Body of pancreas (tissue), 4 donors: Measurements from ENCODE around the gene KCNAB1. TPM values are rescaled to one million over a fixed set of nuclear protein-coding genes. Genes with fewer than 3 reads are reported as not detected.

Source experiments
- ATAC-seq: fragments of 150-250 bp; one replicate; pipeline ENCODE4 v1.9.1; 2016
- DNase-seq, 4 donors: peaks; one replicate each; pipeline ENCODE4 v3.0.0-alpha.2; 2019
- H3K27ac ChIP-seq, 4 donors: fragments of 200-600 bp; sonication (generic); 1 replicate in 3 of 4; 2 replicates in 1 of 4; pipeline versions ENCODE4 v1.5.1 to v1.6.1; 2016 to 2019; ENCODE audit warnings: mild to moderate bottlenecking in 1 of 4, mixed read lengths in 1 of 4, moderate library complexity in 1 of 4
- H3K27me3 ChIP-seq, 2 donors: fragments of 200-600 bp; sonication (generic); one replicate each; pipeline ENCODE4 v1.6.0; 2016; ENCODE audit warnings: mild to moderate bottlenecking in 1 of 2
- H3K36me3 ChIP-seq, 2 donors: fragments of 200-600 bp; sonication (generic); replicated peaks in 1 of 2; 2 replicates each; pipeline ENCODE4 v1.5.1; 2016; ENCODE audit warnings: low read depth in 2 of 2; ENCODE audit not compliant: insufficient read depth in 1 of 2
- H3K4me1 ChIP-seq: fragments of 200-600 bp; sonication (generic); one replicate; pipeline ENCODE4 v1.6.0; 2016
- H3K4me3 ChIP-seq, 2 donors: fragments of 200-600 bp; sonication (generic); 1 replicate in 1 of 2; 2 replicates in 1 of 2; pipeline ENCODE4 v1.5.1; 2016 to 2019
- H3K9me3 ChIP-seq, 3 donors: fragments of 200-600 bp; sonication (generic); 1 replicate in 2 of 3; 2 replicates in 1 of 3; pipeline ENCODE4 v1.5.1; 2016
- POLR2A ChIP-seq, 3 donors: fragments of 450-650 bp; IDR thresholded peaks; one replicate each; pipeline ENCODE4 v1.6.1; 2016; ENCODE audit warnings: antibody characterized with exemption in 3 of 3, mild to moderate bottlenecking in 2 of 3
- WGBS, 2 donors: methylation state at CpG; one replicate each; pipeline ENCODE4 v1.1.5; 2017; 5-methylcytosine and 5-hydroxymethylcytosine counted together
- intact Hi-C: fragments of 100-400 bp; cut with DNase I; formaldehyde crosslinking; loops from one replicate; pipeline ENCODE4 v1.15.1; 2023
- total RNA-seq, 2 donors: library from RNA; depleted of rRNA; stranded (reverse); fragments of >200 nt; gene quantifications; one replicate each; pipeline ENCODE4 v1.1.0, GENCODE V29; 2016
- TF ChIP-seq, protein P1 (sequence below), 7 experiments: fragments of 450-650 bp in 4 of 7; fragments of 200-600 bp in 3 of 7; sonication (generic) in 3 of 7; IDR thresholded peaks; one replicate each; pipeline ENCODE4 v1.5.1; 2016 to 2019; ENCODE audit warnings: antibody characterized with exemption in 7 of 7

The KCNAB1 gene
- total RNA-seq, 2 donors from 2014 or later: 5.2 to 5.3 TPM

DNA sequence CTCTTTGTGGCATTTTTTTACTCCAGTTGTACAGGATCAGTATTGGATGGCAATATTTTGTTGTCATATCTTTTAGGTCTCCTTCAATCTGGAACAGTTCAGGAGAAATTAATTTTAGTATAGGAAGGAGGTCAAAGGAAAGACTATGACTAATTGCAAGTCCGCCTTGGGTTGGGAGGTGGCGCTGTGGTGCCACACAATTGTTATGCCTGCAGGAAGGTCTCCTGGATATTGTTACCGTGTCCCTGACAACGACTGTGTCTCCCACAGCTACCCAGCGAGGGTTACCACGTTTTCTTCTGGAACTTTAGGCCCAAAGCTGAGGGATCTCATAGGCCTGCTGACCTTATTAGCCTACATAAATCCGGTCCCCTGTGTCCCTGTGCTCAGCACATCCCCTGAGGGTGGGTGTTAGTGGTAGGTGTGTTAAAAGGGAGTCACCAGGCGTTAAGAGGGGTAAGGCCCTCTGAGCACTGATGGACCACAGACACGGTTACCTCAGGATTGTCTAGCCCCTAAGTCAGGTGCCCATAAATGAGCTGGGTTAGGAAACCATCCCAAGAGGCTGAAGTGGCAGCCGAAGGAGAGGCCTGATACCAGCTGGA is 31.5 kb downstream of the KCNAB1 start:
- DNase-seq (peak; percentile 71 to 84 (median 78)), ATAC-seq (peak; percentile 77)
- H3K4me3 ChIP-seq: no peak overlapping the region
- H3K36me3 ChIP-seq: no peaks in the 10 kb centered on the region
- no peaks in the 10 kb centered on the region for H3K9me3 ChIP-seq
- TF ChIP-seq, protein P1, sequence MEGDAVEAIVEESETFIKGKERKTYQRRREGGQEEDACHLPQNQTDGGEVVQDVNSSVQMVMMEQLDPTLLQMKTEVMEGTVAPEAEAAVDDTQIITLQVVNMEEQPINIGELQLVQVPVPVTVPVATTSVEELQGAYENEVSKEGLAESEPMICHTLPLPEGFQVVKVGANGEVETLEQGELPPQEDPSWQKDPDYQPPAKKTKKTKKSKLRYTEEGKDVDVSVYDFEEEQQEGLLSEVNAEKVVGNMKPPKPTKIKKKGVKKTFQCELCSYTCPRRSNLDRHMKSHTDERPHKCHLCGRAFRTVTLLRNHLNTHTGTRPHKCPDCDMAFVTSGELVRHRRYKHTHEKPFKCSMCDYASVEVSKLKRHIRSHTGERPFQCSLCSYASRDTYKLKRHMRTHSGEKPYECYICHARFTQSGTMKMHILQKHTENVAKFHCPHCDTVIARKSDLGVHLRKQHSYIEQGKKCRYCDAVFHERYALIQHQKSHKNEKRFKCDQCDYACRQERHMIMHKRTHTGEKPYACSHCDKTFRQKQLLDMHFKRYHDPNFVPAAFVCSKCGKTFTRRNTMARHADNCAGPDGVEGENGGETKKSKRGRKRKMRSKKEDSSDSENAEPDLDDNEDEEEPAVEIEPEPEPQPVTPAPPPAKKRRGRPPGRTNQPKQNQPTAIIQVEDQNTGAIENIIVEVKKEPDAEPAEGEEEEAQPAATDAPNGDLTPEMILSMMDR (IDR thresholded peaks at IDR 0.05): peak; percentile 55 to 88 (median 69)
- no peak for TF ChIP-seq POLR2A (IDR thresholded peaks at IDR 0.05)
- intact Hi-C loops: no loop called here
- peak overlapping the region; percentile 39 to 81 (median 51) for H3K27ac ChIP-seq
- H3K27me3 ChIP-seq: no peaks in the 10 kb centered on the region
- WGBS, 2 donors: 33 to 34% methylated on average over 10 of the region's 10 CpGs
- peaks cover 16% of the 10 kb centered on the region for H3K4me1 ChIP-seq

DNA sequence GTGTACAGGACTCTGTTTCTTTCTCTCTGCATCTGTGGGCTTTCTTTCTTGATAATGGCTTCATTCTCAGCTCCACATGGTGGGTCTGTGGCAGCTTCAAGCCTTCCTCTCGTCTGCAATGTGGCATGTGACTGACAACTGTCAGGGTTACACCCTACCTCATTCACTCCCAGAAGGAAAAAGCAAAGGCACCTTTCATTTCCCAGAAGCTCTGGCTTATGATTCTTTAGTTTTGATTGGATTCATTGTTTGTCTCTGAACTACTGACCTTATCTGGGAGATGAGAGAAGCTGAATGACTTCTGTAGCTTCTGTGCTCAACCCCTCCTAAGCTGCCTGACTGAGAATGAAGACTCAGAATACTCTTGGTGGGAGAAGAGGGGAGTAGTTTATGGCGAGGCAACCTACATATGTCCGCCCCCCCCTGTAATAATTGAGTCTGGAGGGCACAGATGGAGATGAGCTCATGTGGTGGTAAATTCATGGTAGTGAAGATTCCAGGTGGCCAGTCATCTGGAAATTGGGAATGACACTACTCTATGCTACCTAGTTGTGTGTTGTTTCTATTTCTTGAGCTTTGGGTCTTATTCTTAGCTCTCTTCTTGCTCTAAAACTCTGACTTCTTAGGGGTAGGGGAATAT is 38.4 kb downstream of the KCNAB1 start:
- intact Hi-C loops: no loop called here
- no peak overlapping the region for H3K27ac ChIP-seq

DNA sequence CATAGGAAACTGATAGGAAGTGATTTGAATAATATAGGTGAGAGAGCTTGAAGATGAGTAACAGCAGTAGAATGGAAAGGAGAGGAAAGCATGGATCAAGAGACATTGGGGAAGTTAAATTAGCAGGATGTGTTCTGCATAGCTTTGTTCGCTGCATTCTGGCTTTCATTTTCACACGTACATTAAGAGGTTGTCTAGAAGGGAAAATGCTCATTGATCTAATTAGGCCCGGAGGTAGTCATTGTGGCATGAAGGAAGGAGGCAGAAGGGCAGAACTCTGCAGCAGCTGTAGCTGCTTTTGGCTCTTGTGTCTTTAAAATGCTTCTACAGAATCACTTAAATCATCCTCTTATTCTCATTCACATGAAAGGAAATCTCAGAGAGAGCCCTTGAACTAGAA is 40.3 kb downstream of the KCNAB1 start:
- Histone ChIP-seq H3K9me3 (no peaks in the 10 kb centered on the region), H3K27ac (peak overlapping the region in 1 of 4 donors; percentile 7), H3K4me1 (no peaks in the 10 kb centered on the region), H3K36me3 (no peaks in the 10 kb centered on the region), H3K27me3 (no peaks in the 10 kb centered on the region), H3K4me3 (no peak overlapping the region)
- DNase-seq (no peak), ATAC-seq (no peak)
- WGBS, 2 donors: 32 to 34% methylated on average over 3 of the region's 3 CpGs
- intact Hi-C loops: no loop called here
- no peak for TF ChIP-seq POLR2A (IDR thresholded peaks at IDR 0.05)
- TF ChIP-seq, protein P1 (IDR thresholded peaks at IDR 0.05): no peak

More for the DNA sequence above, 38.4 kb downstream of the KCNAB1 start:
- no peak for TF ChIP-seq POLR2A (IDR thresholded peaks at IDR 0.05)
- TF ChIP-seq, protein P1 (IDR thresholded peaks at IDR 0.05): no peak
- Histone ChIP-seq H3K27me3 (no peaks in the 10 kb centered on the region), H3K4me1 (no peaks in the 10 kb centered on the region), H3K36me3 (no peaks in the 10 kb centered on the region), H3K9me3 (no peaks in the 10 kb centered on the region), H3K4me3 (no peak overlapping the region)
- ATAC-seq: no peak
- WGBS, 2 donors: 48 to 71% methylated on average over 3 of the region's 3 CpGs
- no peak for DNase-seq

DNA sequence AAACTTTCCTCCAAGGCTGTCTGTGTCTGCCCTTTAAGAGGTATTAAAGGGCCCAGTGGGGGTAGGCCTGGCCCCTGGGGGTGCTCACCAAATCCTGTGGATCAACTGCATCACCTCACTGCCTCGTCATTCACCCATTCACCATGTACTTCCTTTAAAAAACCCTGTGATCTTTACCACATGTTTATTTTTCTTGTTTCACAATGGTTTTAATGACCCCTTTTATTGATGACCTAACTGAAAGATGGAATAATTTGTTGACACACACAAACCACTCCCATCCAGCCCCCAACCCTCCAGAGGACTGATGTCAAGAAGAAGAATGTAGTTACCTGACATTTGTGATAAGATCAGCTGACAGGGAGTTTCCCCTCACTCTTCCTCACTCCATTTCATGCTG is 40.8 kb downstream of the KCNAB1 start:
- Histone ChIP-seq H3K27me3 (no peaks in the 10 kb centered on the region), H3K36me3 (no peaks in the 10 kb centered on the region), H3K4me3 (no peak overlapping the region), H3K4me1 (no peaks in the 10 kb centered on the region), H3K9me3 (no peaks in the 10 kb centered on the region), H3K27ac (peak overlapping the region in 1 of 4 donors; percentile 7)
- DNase-seq (no peak), ATAC-seq (peak; percentile 30)
- intact Hi-C loops: no loop called here
- WGBS, 2 donors: 23 to 38% methylated on average over 1 of the region's 1 CpG
- TF ChIP-seq, protein P1 (IDR thresholded peaks at IDR 0.05): no peak
- TF ChIP-seq POLR2A (IDR thresholded peaks at IDR 0.05): no peak

DNA sequence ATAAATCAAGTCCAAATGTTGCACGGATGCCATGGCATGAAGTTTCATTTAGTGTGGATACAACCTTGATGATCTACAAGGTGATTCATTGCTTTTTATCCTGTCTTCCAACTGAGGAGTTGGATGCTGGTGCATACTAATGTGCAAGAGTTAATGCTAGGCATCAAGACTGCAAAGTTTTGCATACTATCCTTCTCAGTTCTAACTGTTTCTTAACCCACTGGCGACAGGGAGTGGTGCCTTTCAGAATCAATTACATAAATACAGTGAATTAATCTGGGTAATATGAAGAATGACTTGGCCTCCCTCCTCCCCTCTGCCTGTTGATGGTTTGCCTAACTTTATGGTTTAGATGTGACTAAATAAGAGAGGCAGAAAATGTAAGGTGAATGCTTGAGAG is 43.5 kb downstream of the KCNAB1 start:
- no peak for TF ChIP-seq POLR2A (IDR thresholded peaks at IDR 0.05)
- TF ChIP-seq, protein P1 (IDR thresholded peaks at IDR 0.05): no peak
- Histone ChIP-seq H3K27ac (no peak overlapping the region), H3K9me3 (no peaks in the 10 kb centered on the region), H3K4me3 (no peak overlapping the region), H3K36me3 (no peaks in the 10 kb centered on the region), H3K27me3 (no peaks in the 10 kb centered on the region), H3K4me1 (no peaks in the 10 kb centered on the region)
- WGBS, 2 donors: 51 to 64% methylated on average over 2 of the region's 2 CpGs
- ATAC-seq (no peak), DNase-seq (no peak)
- intact Hi-C loops: no loop called here
